Sigmoid colon (tissue), 4 donors: Measurements from ENCODE around the gene NELFE.

Experiments used
- POLR2AphosphoS5 ChIP-seq, 4 donors: sonication (generic); formaldehyde crosslinking; IDR thresholded peaks; one replicate each; pipeline ENCODE4 v1.6.1; 2017; ENCODE audit warnings: antibody characterized with exemption in 4 of 4
- TF ChIP-seq, protein P1 (sequence below), 4 experiments: fragments of 450-650 bp in 3 of 4; fragments of 200-600 bp in 1 of 4; IDR thresholded peaks; one replicate each; pipeline ENCODE4 v1.5.1; 2016 to 2019; ENCODE audit warnings: antibody characterized with exemption in 4 of 4, mild to moderate bottlenecking in 3 of 4, moderate library complexity in 2 of 4

DNA sequence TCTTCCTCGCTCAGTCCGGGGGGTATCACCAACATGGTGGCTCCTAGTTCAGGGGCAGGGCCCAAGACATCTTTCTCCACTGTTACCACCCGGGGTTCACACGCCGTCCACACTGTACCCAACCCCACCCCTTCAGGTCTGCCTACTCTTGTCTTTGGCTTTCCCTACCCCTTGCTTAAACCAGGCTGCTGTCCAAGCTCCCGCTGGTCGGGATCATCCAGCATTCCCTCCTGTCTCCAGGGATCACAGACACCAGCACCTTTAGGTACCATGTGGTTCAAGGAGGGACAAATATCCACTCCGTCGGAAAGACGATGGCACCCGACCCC lies 395 bp downstream of the NELFE start:
- no peak for TF ChIP-seq POLR2AphosphoS5 (IDR thresholded peaks at IDR 0.05)
- TF ChIP-seq, protein P1, sequence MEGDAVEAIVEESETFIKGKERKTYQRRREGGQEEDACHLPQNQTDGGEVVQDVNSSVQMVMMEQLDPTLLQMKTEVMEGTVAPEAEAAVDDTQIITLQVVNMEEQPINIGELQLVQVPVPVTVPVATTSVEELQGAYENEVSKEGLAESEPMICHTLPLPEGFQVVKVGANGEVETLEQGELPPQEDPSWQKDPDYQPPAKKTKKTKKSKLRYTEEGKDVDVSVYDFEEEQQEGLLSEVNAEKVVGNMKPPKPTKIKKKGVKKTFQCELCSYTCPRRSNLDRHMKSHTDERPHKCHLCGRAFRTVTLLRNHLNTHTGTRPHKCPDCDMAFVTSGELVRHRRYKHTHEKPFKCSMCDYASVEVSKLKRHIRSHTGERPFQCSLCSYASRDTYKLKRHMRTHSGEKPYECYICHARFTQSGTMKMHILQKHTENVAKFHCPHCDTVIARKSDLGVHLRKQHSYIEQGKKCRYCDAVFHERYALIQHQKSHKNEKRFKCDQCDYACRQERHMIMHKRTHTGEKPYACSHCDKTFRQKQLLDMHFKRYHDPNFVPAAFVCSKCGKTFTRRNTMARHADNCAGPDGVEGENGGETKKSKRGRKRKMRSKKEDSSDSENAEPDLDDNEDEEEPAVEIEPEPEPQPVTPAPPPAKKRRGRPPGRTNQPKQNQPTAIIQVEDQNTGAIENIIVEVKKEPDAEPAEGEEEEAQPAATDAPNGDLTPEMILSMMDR (IDR thresholded peaks at IDR 0.05) = no peak
